Calu3 (cell line): ENCODE data around the gene FAM161A. TPM values are rescaled to one million over a fixed set of nuclear protein-coding genes. Genes with fewer than 3 reads are reported as not detected.
"Not testable (repeated sequence)": the region's sequence is repeated elsewhere in the genome, so short reads cannot be mapped to it uniquely, and the experiment has no call there.

ENCODE experiments used
- BruUV-seq: library from RNA; stranded (reverse); fragments of 400-500 nt; replicated peaks from 2 replicates; lab custom pipeline; 2021; lab: Mats Ljungman, UMichigan
- CTCF ChIA-PET: fragments of 300-600 bp; sonication (Branson Sonifier 250); formaldehyde crosslinking; loops from one replicate; lab custom pipeline; 2022; ENCODE audit warnings: antibody characterized with exemption; lab: Charles Lee
- DNase-seq: peaks from one replicate; pipeline ENCODE4 v3.0.0; 2022
- H3K27ac Mint-ChIP-seq: one replicate; pipeline ENCODE4 v1.8.0; 2022; ENCODE audit warnings: mixed read lengths; ENCODE audit not compliant: unreplicated experiment
- H3K27me3 Mint-ChIP-seq: one replicate; pipeline ENCODE4 v1.8.0; 2022; ENCODE audit warnings: mixed read lengths; ENCODE audit not compliant: unreplicated experiment
- H3K36me3 Mint-ChIP-seq: one replicate; pipeline ENCODE4 v1.8.0; 2022; ENCODE audit warnings: mild to moderate bottlenecking, moderate library complexity, mixed read lengths; ENCODE audit not compliant: insufficient read depth, unreplicated experiment
- H3K4me1 Mint-ChIP-seq: one replicate; pipeline ENCODE4 v1.8.0; 2022; ENCODE audit warnings: mild to moderate bottlenecking, low read depth, mixed read lengths; ENCODE audit not compliant: unreplicated experiment
- H3K4me3 Mint-ChIP-seq: one replicate; pipeline ENCODE4 v1.8.0; 2022; ENCODE audit warnings: mild to moderate bottlenecking, low read depth, moderate library complexity, mixed read lengths; ENCODE audit not compliant: unreplicated experiment
- H3K9me3 Mint-ChIP-seq: one replicate; pipeline ENCODE4 v1.8.0; 2022; ENCODE audit warnings: low read depth, mixed read lengths; ENCODE audit not compliant: unreplicated experiment
- intact Hi-C: fragments of 100-400 bp; cut with micrococcal nuclease; formaldehyde crosslinking; loops from one replicate; pipeline ENCODE4 v1.10.0; 2022; ENCODE audit not compliant: unreplicated experiment
- total RNA-seq: library from RNA; stranded (reverse); gene quantifications from 2 replicates; pipeline ENCODE4 v1.2.3, GENCODE V29; 2022
- TF ChIP-seq, protein P1 (sequence below): fragments of 200-600 bp; IDR thresholded peaks from one replicate; pipeline ENCODE4 v1.8.0; 2022; ENCODE audit warnings: antibody characterized with exemption; ENCODE audit not compliant: unreplicated experiment

The FAM161A gene
- total RNA-seq, 1 experiment from 2014 or later = 9.1 TPM

DNA sequence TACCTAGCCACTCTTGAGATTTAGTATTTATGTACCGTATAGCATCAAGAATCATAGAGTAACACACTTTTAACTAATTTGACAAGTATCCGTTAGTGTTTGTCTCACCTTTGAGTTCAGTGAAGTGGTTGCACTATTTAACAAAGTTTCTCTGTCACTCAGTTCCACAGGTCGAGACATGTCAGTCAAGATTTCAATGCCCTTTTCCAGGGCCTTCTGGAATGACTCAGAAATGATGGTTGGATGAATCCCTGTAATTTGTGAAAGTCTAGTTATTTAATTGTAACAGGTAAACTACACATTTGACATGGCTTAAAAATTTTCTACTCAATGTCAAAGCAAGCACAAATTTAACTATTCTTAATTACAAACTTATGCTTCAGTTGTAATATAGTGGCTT, 24.9 kb upstream of the FAM161A start:
- intact Hi-C loops = no loop called here
- H3K4me1 Mint-ChIP-seq = no peaks in the 10 kb centered on the region
- no peak for DNase-seq
- no TSS peak for BruUV-seq
- no peaks in the 10 kb centered on the region for H3K27me3 Mint-ChIP-seq
- H3K4me3 Mint-ChIP-seq = no peak overlapping the region
- peaks cover 84% of the 10 kb centered on the region for H3K36me3 Mint-ChIP-seq
- H3K27ac Mint-ChIP-seq = no peak overlapping the region
- TF ChIP-seq, protein P1, sequence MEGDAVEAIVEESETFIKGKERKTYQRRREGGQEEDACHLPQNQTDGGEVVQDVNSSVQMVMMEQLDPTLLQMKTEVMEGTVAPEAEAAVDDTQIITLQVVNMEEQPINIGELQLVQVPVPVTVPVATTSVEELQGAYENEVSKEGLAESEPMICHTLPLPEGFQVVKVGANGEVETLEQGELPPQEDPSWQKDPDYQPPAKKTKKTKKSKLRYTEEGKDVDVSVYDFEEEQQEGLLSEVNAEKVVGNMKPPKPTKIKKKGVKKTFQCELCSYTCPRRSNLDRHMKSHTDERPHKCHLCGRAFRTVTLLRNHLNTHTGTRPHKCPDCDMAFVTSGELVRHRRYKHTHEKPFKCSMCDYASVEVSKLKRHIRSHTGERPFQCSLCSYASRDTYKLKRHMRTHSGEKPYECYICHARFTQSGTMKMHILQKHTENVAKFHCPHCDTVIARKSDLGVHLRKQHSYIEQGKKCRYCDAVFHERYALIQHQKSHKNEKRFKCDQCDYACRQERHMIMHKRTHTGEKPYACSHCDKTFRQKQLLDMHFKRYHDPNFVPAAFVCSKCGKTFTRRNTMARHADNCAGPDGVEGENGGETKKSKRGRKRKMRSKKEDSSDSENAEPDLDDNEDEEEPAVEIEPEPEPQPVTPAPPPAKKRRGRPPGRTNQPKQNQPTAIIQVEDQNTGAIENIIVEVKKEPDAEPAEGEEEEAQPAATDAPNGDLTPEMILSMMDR = no peak
- CTCF ChIA-PET = no interaction called here
- no peaks in the 10 kb centered on the region for H3K9me3 Mint-ChIP-seq

DNA sequence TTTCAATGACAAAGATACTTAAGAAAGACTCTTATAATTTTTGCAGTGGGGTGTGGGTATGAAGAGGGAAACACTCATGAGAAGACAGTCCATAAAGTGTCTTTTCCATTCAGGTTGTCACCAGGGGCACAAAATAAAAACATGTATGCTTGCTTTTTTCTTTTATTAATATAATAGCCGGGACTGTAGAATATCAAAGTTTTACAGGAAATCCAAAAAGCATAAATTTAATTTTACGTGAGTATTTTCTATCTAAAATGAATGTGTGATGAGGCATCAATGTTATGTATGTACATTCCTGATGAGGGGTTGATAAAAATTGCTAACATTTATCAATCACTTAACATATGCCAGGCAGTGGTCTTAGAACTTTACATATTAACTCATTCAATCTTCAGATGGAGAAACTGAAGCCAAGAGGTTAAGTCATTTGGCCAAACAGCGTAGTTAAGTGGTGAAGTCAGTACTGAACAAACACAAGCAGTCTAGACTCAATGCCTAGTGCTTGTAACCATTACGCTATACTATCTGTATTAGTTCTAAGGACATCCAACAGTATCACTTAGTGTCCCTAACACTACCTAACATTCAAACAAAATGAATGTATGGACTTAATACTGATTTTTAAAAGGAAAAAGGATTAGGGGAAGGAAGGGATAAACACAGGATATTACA, 23.8 kb upstream of the FAM161A start:
- BruUV-seq = no TSS peak
- Mint-ChIP-seq H3K27ac (no peak overlapping the region), H3K9me3 (no peaks in the 10 kb centered on the region), H3K4me3 (no peak overlapping the region), H3K36me3 (peaks cover 84% of the 10 kb centered on the region), H3K4me1 (no peaks in the 10 kb centered on the region), H3K27me3 (no peaks in the 10 kb centered on the region)
- TF ChIP-seq, protein P1 = no peak
- CTCF ChIA-PET = no interaction called here
- intact Hi-C loops = no loop called here
- no peak for DNase-seq

DNA sequence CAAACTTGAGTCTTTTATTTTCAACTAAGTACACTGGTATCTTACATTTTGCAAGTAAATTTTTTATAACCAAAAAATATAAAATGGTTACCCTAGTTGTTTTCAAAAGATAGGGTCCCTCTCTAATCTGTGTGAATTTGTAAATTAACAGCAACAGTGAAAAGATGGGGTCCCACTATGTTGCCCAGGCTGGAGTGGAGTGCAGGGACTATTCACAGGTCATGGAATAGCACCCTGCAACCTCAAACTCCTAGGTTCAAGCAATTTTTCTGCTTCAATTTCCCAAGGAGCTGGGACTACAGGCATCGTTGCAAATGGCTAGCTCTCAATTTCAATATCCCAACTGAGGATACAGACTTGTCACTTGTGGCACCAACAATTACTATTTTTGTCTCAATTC, 22.5 kb upstream of the FAM161A start:
- H3K9me3 Mint-ChIP-seq = no peaks in the 10 kb centered on the region
- TF ChIP-seq, protein P1 = no peak
- H3K27ac Mint-ChIP-seq = no peak overlapping the region
- peaks cover 84% of the 10 kb centered on the region for H3K36me3 Mint-ChIP-seq
- intact Hi-C loops = no loop called here
- no peaks in the 10 kb centered on the region for H3K27me3 Mint-ChIP-seq
- CTCF ChIA-PET = no interaction called here
- H3K4me3 Mint-ChIP-seq = no peak overlapping the region
- no peak for DNase-seq
- no TSS peak for BruUV-seq
- H3K4me1 Mint-ChIP-seq = no peaks in the 10 kb centered on the region

DNA sequence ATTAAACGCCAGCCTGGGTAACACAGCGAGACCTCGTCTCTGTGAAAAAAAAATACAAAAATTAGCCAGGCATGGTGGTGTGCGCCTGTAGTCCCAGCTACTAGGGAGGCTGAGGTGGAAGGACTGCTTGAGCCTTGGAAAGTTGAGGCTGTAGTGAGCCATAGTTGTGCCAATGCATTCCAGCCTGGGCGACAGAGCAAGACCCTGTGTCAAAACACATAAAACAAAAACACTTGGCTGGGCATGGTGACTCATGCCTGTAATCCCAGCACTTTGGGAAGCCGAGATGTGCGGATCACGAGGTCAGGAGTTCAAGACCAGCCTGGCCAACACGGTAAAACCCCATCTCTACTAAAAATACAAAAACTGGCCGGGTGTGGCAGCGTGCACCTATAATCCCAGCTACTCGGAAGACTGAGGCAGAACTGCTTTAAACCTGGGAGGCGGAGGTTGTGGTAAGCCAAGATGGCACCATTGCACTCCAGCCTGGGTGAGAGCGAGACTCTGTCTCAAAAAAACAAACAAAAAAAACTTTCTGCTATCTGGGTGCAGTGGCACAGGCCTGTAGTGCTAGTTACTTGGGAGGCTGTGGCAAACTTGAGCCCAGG, 12.7 kb upstream of the FAM161A start:
- BruUV-seq, intact Hi-C loops: not testable (repeated sequence)

DNA sequence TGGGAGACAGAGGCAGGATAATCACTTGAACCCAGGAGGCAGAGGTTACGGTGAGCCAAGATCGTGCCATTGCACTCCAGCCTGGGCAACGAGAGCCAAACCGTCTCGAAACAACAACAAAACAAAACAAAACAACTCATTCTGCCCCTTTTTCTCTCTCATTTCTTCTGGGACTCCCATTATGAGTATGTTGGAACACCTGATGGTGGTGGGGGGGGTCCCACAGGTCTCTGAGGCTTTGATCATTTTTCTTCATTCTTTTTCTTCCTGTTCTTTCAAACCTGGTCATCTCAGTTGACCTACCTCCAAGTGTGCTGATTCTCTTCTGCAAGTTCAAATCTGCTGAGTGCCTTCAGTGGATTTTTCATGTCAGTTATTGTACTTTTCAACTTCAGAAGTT, 8.2 kb upstream of the FAM161A start:
- Mint-ChIP-seq H3K27me3 (no peaks in the 10 kb centered on the region), H3K9me3 (no peaks in the 10 kb centered on the region), H3K27ac (no peak overlapping the region), H3K36me3 (peaks cover 37% of the 10 kb centered on the region), H3K4me3 (no peak overlapping the region), H3K4me1 (no peaks in the 10 kb centered on the region)
- intact Hi-C loops = no loop called here
- CTCF ChIA-PET = no interaction called here
- BruUV-seq = no TSS peak
- TF ChIP-seq, protein P1 = no peak
- DNase-seq = no peak

More for the DNA sequence above, 12.7 kb upstream of the FAM161A start:
- H3K4me1 Mint-ChIP-seq, CTCF ChIA-PET, H3K27ac Mint-ChIP-seq, H3K27me3 Mint-ChIP-seq, H3K4me3 Mint-ChIP-seq, DNase-seq, H3K9me3 Mint-ChIP-seq: not testable (repeated sequence)
- H3K36me3 Mint-ChIP-seq = peaks cover 75% of the 10 kb centered on the region
